Measurements from ENCODE around the gene PTMA.

PTMA gene

GRCh38 chr2:231661422-231662027, 46.8 kb upstream of the PTMA start:
- H3K79me2 ChIP-seq (ENCODE audit: insufficient read depth, low read length), result no peaks in the 10 kb centered on the region
- H3K27ac ChIP-seq (ENCODE audit: low read depth, low read length), result peak overlapping the region; percentile 76
- no peaks in the 10 kb centered on the region for H4K20me1 ChIP-seq (ENCODE audit: low read depth, low read length)
- H3K36me3 ChIP-seq (ENCODE audit: low read length), result no peaks in the 10 kb centered on the region
- peak overlapping the region; percentile 77 for H3K4me2 ChIP-seq (ENCODE audit: low read depth, low read length, poor library complexity, severe bottlenecking)
- H3K9me2 ChIP-seq (replicated peaks; ENCODE audit: insufficient read depth, low read length), result no peaks in the 10 kb centered on the region
- peak overlapping the region; percentile 40 for H3K4me3 ChIP-seq (ENCODE audit: insufficient read depth, low read length, poor library complexity, severe bottlenecking)
- H3K9ac ChIP-seq (ENCODE audit: low read length), result peak overlapping the region; percentile 72
- TF ChIP-seq EZH2phosphoT487 (conservative IDR thresholded peaks at IDR 0.05; ENCODE audit: low read length) (no peak), CTCF (IDR thresholded peaks at IDR 0.05; ENCODE audit: insufficient read depth, low read length, poor library complexity, severe bottlenecking) (no peak)
- H3F3A ChIP-seq (ENCODE audit: insufficient read depth), result peaks cover 34% of the 10 kb centered on the region
- no peaks in the 10 kb centered on the region for H3K27me3 ChIP-seq (ENCODE audit: low read length)
- H2AFZ ChIP-seq (ENCODE audit: low read depth, low read length, severe bottlenecking), result peak overlapping the region; percentile 91
- no peaks in the 10 kb centered on the region for H3K9me3 ChIP-seq (ENCODE audit: insufficient read depth, low read length)

GRCh38 chr2:231662028-231662810, 46.1 kb upstream of the PTMA start:
- Histone ChIP-seq H2AFZ (ENCODE audit: low read depth, low read length, severe bottlenecking) (peak overlapping the region; percentile 91), H3K9ac (ENCODE audit: low read length) (peak overlapping the region; percentile 72)

GRCh38 chr2:231662811-231663457, 45.4 kb upstream of the PTMA start:
- Histone ChIP-seq H3K27me3 (ENCODE audit: low read length) (no peaks in the 10 kb centered on the region), H4K20me1 (ENCODE audit: low read depth, low read length) (no peaks in the 10 kb centered on the region), H3K4me3 (ENCODE audit: insufficient read depth, low read length, poor library complexity, severe bottlenecking) (peak overlapping the region; percentile 9), H3F3A (ENCODE audit: insufficient read depth) (peaks cover 46% of the 10 kb centered on the region), H3K27ac (ENCODE audit: low read depth, low read length) (peak overlapping the region; percentile 85), H3K9ac (ENCODE audit: low read length) (peak overlapping the region; percentile 35), H3K79me2 (ENCODE audit: insufficient read depth, low read length) (no peaks in the 10 kb centered on the region), H3K4me2 (ENCODE audit: low read depth, low read length, poor library complexity, severe bottlenecking) (peak overlapping the region; percentile 42), H3K9me2 (replicated peaks; ENCODE audit: insufficient read depth, low read length) (no peaks in the 10 kb centered on the region), H3K9me3 (ENCODE audit: insufficient read depth, low read length) (no peaks in the 10 kb centered on the region), H2AFZ (ENCODE audit: low read depth, low read length, severe bottlenecking) (peak overlapping the region; percentile 17), H3K36me3 (ENCODE audit: low read length) (no peaks in the 10 kb centered on the region)
- no peak for TF ChIP-seq EZH2phosphoT487 (conservative IDR thresholded peaks at IDR 0.05; ENCODE audit: low read length)
- TF ChIP-seq CTCF (IDR thresholded peaks at IDR 0.05; ENCODE audit: insufficient read depth, low read length, poor library complexity, severe bottlenecking), result no peak

More at GRCh38 chr2:231662028-231662810, 46.1 kb upstream of the PTMA start:
- Histone ChIP-seq H3K36me3 (ENCODE audit: low read length) (no peaks in the 10 kb centered on the region), H3K27ac (ENCODE audit: low read depth, low read length) (peak overlapping the region; percentile 85), H3K9me3 (ENCODE audit: insufficient read depth, low read length) (no peaks in the 10 kb centered on the region), H4K20me1 (ENCODE audit: low read depth, low read length) (no peaks in the 10 kb centered on the region), H3K79me2 (ENCODE audit: insufficient read depth, low read length) (no peaks in the 10 kb centered on the region), H3K4me2 (ENCODE audit: low read depth, low read length, poor library complexity, severe bottlenecking) (peak overlapping the region; percentile 77), H3K27me3 (ENCODE audit: low read length) (no peaks in the 10 kb centered on the region), H3K4me3 (ENCODE audit: insufficient read depth, low read length, poor library complexity, severe bottlenecking) (peak overlapping the region; percentile 40), H3F3A (ENCODE audit: insufficient read depth) (peaks cover 41% of the 10 kb centered on the region), H3K9me2 (replicated peaks; ENCODE audit: insufficient read depth, low read length) (no peaks in the 10 kb centered on the region)
- TF ChIP-seq EZH2phosphoT487 (conservative IDR thresholded peaks at IDR 0.05; ENCODE audit: low read length), result no peak
- no peak for TF ChIP-seq CTCF (IDR thresholded peaks at IDR 0.05; ENCODE audit: insufficient read depth, low read length, poor library complexity, severe bottlenecking)
